ENCODE measurements around the gene CCNDBP1. TPM values are rescaled to one million over a fixed set of nuclear protein-coding genes. Genes with fewer than 3 reads are reported as not detected.
"Not testable (repeated sequence)": the region's sequence is repeated elsewhere in the genome, so short reads cannot be mapped to it uniquely, and the experiment has no call there.

Gene CCNDBP1
- total and polyA plus RNA-seq, 5 donors from 2014 or later: 111 to 352 (median 303) TPM

- no peak for DNase-seq
- H3K36me3 Mint-ChIP-seq: peaks cover 31% of the 10 kb centered on the region
- Histone ChIP-seq H3K27me3 (ENCODE audit: control insufficient read depth, insufficient read depth, low read length) (no peaks in the 10 kb centered on the region), H3K4me3 (ENCODE audit: low read depth, low read length) (no peak overlapping the region), H3K36me3 (ENCODE audit: control insufficient read depth, insufficient read depth, low read length) (peaks cover 59% of the 10 kb centered on the region), H3K27ac (ENCODE audit: insufficient read depth, low read length, poor library complexity, severe bottlenecking) (no peak overlapping the region), H3K4me1 (ENCODE audit: control insufficient read depth, insufficient read depth, low read length, poor library complexity, severe bottlenecking) (no peaks in the 10 kb centered on the region), H3K9me3 (ENCODE audit: control insufficient read depth in 2 of 2, low read length in 2 of 2) (no peaks in the 10 kb centered on the region)
- H3K4me1 Mint-ChIP-seq: peaks cover 4 to 10% (median 10%) of the 10 kb centered on the region in 4 donors
- H3K9me3 Mint-ChIP-seq: peaks cover 0 to 7% (median 0%) of the 10 kb centered on the region in 7 donors
- H3K4me3 Mint-ChIP-seq: no peak overlapping the region
- H3K27ac Mint-ChIP-seq: peak overlapping the region in 1 of 3 donors; percentile 4
- H3K27me3 Mint-ChIP-seq: no peaks in the 10 kb centered on the region
- ATAC-seq (ENCODE audit: low read depth in 2 of 2): no peak
These were observed 11.8 kb downstream of the CCNDBP1 start for GRCh38 chr15:43196760-43197548.

- DNase-seq; ATAC-seq (ENCODE audit: low read depth in 2 of 2); H3K27ac ChIP-seq (ENCODE audit: insufficient read depth, low read length, poor library complexity, severe bottlenecking); H3K4me3 Mint-ChIP-seq; H3K27me3 ChIP-seq (ENCODE audit: control insufficient read depth, insufficient read depth, low read length); H3K9me3 ChIP-seq (ENCODE audit: control insufficient read depth in 2 of 2, low read length in 2 of 2); H3K9me3 Mint-ChIP-seq; H3K4me1 ChIP-seq (ENCODE audit: control insufficient read depth, insufficient read depth, low read length, poor library complexity, severe bottlenecking); H3K27ac Mint-ChIP-seq; H3K27me3 Mint-ChIP-seq; H3K4me3 ChIP-seq (ENCODE audit: low read depth, low read length): not testable (repeated sequence)
- Mint-ChIP-seq H3K36me3 (peaks cover 28% of the 10 kb centered on the region), H3K4me1 (peaks cover 4 to 10% (median 7%) of the 10 kb centered on the region in 4 donors)
- peaks cover 51% of the 10 kb centered on the region for H3K36me3 ChIP-seq (ENCODE audit: control insufficient read depth, insufficient read depth, low read length)
These were observed 12.6 kb downstream of the CCNDBP1 start for GRCh38 chr15:43197773-43198172.

- peak overlapping the region in 1 of 3 donors; percentile 4 for H3K27ac Mint-ChIP-seq
- peaks cover 4 to 10% (median 7%) of the 10 kb centered on the region in 4 donors for H3K4me1 Mint-ChIP-seq
- H3K36me3 Mint-ChIP-seq: peaks cover 26% of the 10 kb centered on the region
- not testable (repeated sequence) for H3K27ac ChIP-seq (ENCODE audit: insufficient read depth, low read length, poor library complexity, severe bottlenecking); H3K9me3 Mint-ChIP-seq; H3K4me3 Mint-ChIP-seq; H3K27me3 Mint-ChIP-seq; H3K9me3 ChIP-seq (ENCODE audit: control insufficient read depth in 2 of 2, low read length in 2 of 2); H3K4me1 ChIP-seq (ENCODE audit: control insufficient read depth, insufficient read depth, low read length, poor library complexity, severe bottlenecking); H3K4me3 ChIP-seq (ENCODE audit: low read depth, low read length); ATAC-seq (ENCODE audit: low read depth in 2 of 2); DNase-seq; H3K27me3 ChIP-seq (ENCODE audit: control insufficient read depth, insufficient read depth, low read length)
- H3K36me3 ChIP-seq (ENCODE audit: control insufficient read depth, insufficient read depth, low read length): peaks cover 43% of the 10 kb centered on the region
These were observed 13.4 kb downstream of the CCNDBP1 start for GRCh38 chr15:43198556-43198955.

GRCh38 chr15:43198992-43199391, 13.8 kb downstream of the CCNDBP1 start:
- Histone ChIP-seq H3K9me3 (ENCODE audit: control insufficient read depth in 2 of 2, low read length in 2 of 2) (no peaks in the 10 kb centered on the region), H3K36me3 (ENCODE audit: control insufficient read depth, insufficient read depth, low read length) (peaks cover 41% of the 10 kb centered on the region), H3K4me3 (ENCODE audit: low read depth, low read length) (no peak overlapping the region), H3K27me3 (ENCODE audit: control insufficient read depth, insufficient read depth, low read length) (no peaks in the 10 kb centered on the region), H3K27ac (ENCODE audit: insufficient read depth, low read length, poor library complexity, severe bottlenecking) (no peak overlapping the region), H3K4me1 (ENCODE audit: control insufficient read depth, insufficient read depth, low read length, poor library complexity, severe bottlenecking) (no peaks in the 10 kb centered on the region)
- peaks cover 26% of the 10 kb centered on the region for H3K36me3 Mint-ChIP-seq
- no peak for DNase-seq
- no peak overlapping the region for H3K4me3 Mint-ChIP-seq
- no peaks in the 10 kb centered on the region for H3K27me3 Mint-ChIP-seq
- H3K4me1 Mint-ChIP-seq: peaks cover 4 to 10% (median 7%) of the 10 kb centered on the region in 4 donors
- ATAC-seq (ENCODE audit: low read depth in 2 of 2): no peak
- H3K27ac Mint-ChIP-seq: no peak overlapping the region
- peaks cover 0 to 7% (median 0%) of the 10 kb centered on the region in 7 donors for H3K9me3 Mint-ChIP-seq

- Histone ChIP-seq H3K36me3 (ENCODE audit: control insufficient read depth, insufficient read depth, low read length) (peaks cover 31% of the 10 kb centered on the region), H3K4me3 (ENCODE audit: low read depth, low read length) (no peak overlapping the region), H3K4me1 (ENCODE audit: control insufficient read depth, insufficient read depth, low read length, poor library complexity, severe bottlenecking) (no peaks in the 10 kb centered on the region), H3K27ac (ENCODE audit: insufficient read depth, low read length, poor library complexity, severe bottlenecking) (no peak overlapping the region), H3K27me3 (ENCODE audit: control insufficient read depth, insufficient read depth, low read length) (no peaks in the 10 kb centered on the region), H3K9me3 (ENCODE audit: control insufficient read depth in 2 of 2, low read length in 2 of 2) (no peaks in the 10 kb centered on the region)
- peaks cover 0 to 7% (median 0%) of the 10 kb centered on the region in 7 donors for H3K9me3 Mint-ChIP-seq
- DNase-seq (peak in 1 of 3 donors; percentile 7), ATAC-seq (ENCODE audit: low read depth in 2 of 2) (no peak)
- no peak overlapping the region for H3K4me3 Mint-ChIP-seq
- peaks cover under 1 to 11% (median 6%) of the 10 kb centered on the region in 4 donors for H3K4me1 Mint-ChIP-seq
- peaks cover 21% of the 10 kb centered on the region for H3K36me3 Mint-ChIP-seq
- H3K27ac Mint-ChIP-seq: peak overlapping the region; percentile 9 to 37 (median 11)
- H3K27me3 Mint-ChIP-seq: no peaks in the 10 kb centered on the region
These were observed 14.8 kb downstream of the CCNDBP1 start for GRCh38 chr15:43199945-43200488.

GRCh38 chr15:43204016-43204901, 19.1 kb downstream of the CCNDBP1 start:
- ATAC-seq (ENCODE audit: low read depth in 2 of 2): peak; percentile 34 to 50
- no peaks in the 10 kb centered on the region for H3K9me3 ChIP-seq (ENCODE audit: control insufficient read depth in 2 of 2, low read length in 2 of 2)
- H3K4me3 Mint-ChIP-seq: no peak overlapping the region
- H3K27me3 ChIP-seq (ENCODE audit: control insufficient read depth, insufficient read depth, low read length): peaks cover 2% of the 10 kb centered on the region
- peaks cover 0 to 5% (median 2%) of the 10 kb centered on the region in 4 donors for H3K4me1 Mint-ChIP-seq
- H3K27me3 Mint-ChIP-seq: peaks cover 4% of the 10 kb centered on the region
- H3K27ac ChIP-seq (ENCODE audit: insufficient read depth, low read length, poor library complexity, severe bottlenecking): no peak overlapping the region
- H3K36me3 Mint-ChIP-seq: no peaks in the 10 kb centered on the region
- peak overlapping the region in 2 of 3 donors; percentile 11 to 70 for H3K27ac Mint-ChIP-seq
- H3K4me3 ChIP-seq (ENCODE audit: low read depth, low read length): no peak overlapping the region
- no peaks in the 10 kb centered on the region for H3K4me1 ChIP-seq (ENCODE audit: control insufficient read depth, insufficient read depth, low read length, poor library complexity, severe bottlenecking)
- DNase-seq: peak; percentile 15 to 53 (median 33)
- peaks cover 0 to 2% (median 0%) of the 10 kb centered on the region in 7 donors for H3K9me3 Mint-ChIP-seq
- no peaks in the 10 kb centered on the region for H3K36me3 ChIP-seq (ENCODE audit: control insufficient read depth, insufficient read depth, low read length)

DNA sequence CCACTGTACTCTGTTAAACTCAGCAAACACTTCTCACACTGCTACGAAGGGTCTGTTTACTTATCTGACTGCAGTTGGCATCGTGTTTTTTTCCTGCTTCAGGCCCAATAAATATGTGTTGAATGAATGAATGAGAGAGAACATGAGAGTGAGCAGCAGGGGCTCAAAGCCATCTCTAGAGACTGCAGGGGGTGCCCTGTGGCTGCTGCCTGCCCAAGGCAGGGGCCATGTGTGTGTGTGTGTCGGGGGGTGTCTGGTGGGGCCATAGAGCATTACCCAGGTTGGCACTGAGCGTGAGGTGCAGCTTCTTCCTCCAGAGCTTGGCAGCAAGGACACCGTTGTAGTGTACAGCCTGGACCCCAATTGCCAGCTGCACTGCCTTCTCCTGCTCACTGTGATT, 20.9 kb downstream of the CCNDBP1 start:
- H3K4me1 Mint-ChIP-seq: peaks cover 0 to 5% (median 2%) of the 10 kb centered on the region in 4 donors
- Histone ChIP-seq H3K4me1 (ENCODE audit: control insufficient read depth, insufficient read depth, low read length, poor library complexity, severe bottlenecking) (no peaks in the 10 kb centered on the region), H3K27me3 (ENCODE audit: control insufficient read depth, insufficient read depth, low read length) (peaks cover 2% of the 10 kb centered on the region), H3K4me3 (ENCODE audit: low read depth, low read length) (no peak overlapping the region), H3K27ac (ENCODE audit: insufficient read depth, low read length, poor library complexity, severe bottlenecking) (no peak overlapping the region), H3K9me3 (ENCODE audit: control insufficient read depth in 2 of 2, low read length in 2 of 2) (no peaks in the 10 kb centered on the region), H3K36me3 (ENCODE audit: control insufficient read depth, insufficient read depth, low read length) (no peaks in the 10 kb centered on the region)
- no peak overlapping the region for H3K27ac Mint-ChIP-seq
- H3K27me3 Mint-ChIP-seq: peaks cover 7% of the 10 kb centered on the region
- H3K36me3 Mint-ChIP-seq: no peaks in the 10 kb centered on the region
- peaks cover 0 to under 1% (median 0%) of the 10 kb centered on the region in 7 donors for H3K9me3 Mint-ChIP-seq
- H3K4me3 Mint-ChIP-seq: no peak overlapping the region
- DNase-seq: no peak
- ATAC-seq (ENCODE audit: low read depth in 2 of 2): no peak

All from CD4-positive, CD25-positive, alpha-beta regulatory T cell (primary cell).